Sigmoid colon (tissue), 7 donors: ENCODE data around the gene NFATC1. TPM values are rescaled to one million over a fixed set of nuclear protein-coding genes. Genes with fewer than 3 reads are reported as not detected.
A peak's percentile ranks its signal among the peaks of the same experiment; 100 is the strongest.

Source experiments
- DNase-seq: peaks from one replicate; pipeline ENCODE4 v3.0.0-alpha.2; 2019
- H3K27ac ChIP-seq, 4 donors: fragments of 200-600 bp; sonication (generic); one replicate each; pipeline ENCODE4 v1.5.1; 2016 to 2019; ENCODE audit warnings: mild to moderate bottlenecking in 1 of 4
- H3K27me3 ChIP-seq, 3 donors: fragments of 200-600 bp; sonication (generic); one replicate each; pipeline ENCODE4 v1.5.1; 2019; ENCODE audit warnings: mild to moderate bottlenecking in 1 of 3
- H3K36me3 ChIP-seq, 4 donors: fragments of 200-600 bp; sonication (generic); one replicate each; pipeline ENCODE4 v1.5.1; 2016 to 2019
- H3K4me1 ChIP-seq, 4 donors: fragments of 200-600 bp; sonication (generic); one replicate each; pipeline ENCODE4 v1.5.1; 2017 to 2019
- H3K4me3 ChIP-seq, 4 donors: fragments of 200-600 bp; sonication (generic); one replicate each; pipeline ENCODE4 v1.5.1; 2017 to 2019; ENCODE audit warnings: mild to moderate bottlenecking in 2 of 4, moderate library complexity in 1 of 4
- H3K9me3 ChIP-seq, 4 donors: fragments of 200-600 bp in 3 of 4; sonication (generic) in 3 of 4; one replicate each; pipeline versions ENCODE4 v1.5.1 to v1.6.1; 2013 to 2019
- CTCF ChIP-seq, 4 experiments: fragments of 450-650 bp in 3 of 4; fragments of 200-600 bp in 1 of 4; IDR thresholded peaks; one replicate each; pipeline ENCODE4 v1.5.1; 2016 to 2019; ENCODE audit warnings: antibody characterized with exemption in 4 of 4, mild to moderate bottlenecking in 3 of 4, moderate library complexity in 2 of 4
- EP300 ChIP-seq, 4 donors: sonication (generic); formaldehyde crosslinking; IDR thresholded peaks; one replicate each; pipeline ENCODE4 v1.6.1; 2017; ENCODE audit warnings: antibody characterized with exemption in 4 of 4
- POLR2A ChIP-seq, 2 donors: fragments of 450-650 bp; IDR thresholded peaks; one replicate each; pipeline ENCODE4 v1.6.1; 2016; ENCODE audit warnings: antibody characterized with exemption in 2 of 2, mild to moderate bottlenecking in 2 of 2, moderate library complexity in 2 of 2
- POLR2AphosphoS5 ChIP-seq, 4 donors: sonication (generic); formaldehyde crosslinking; IDR thresholded peaks; one replicate each; pipeline ENCODE4 v1.6.1; 2017; ENCODE audit warnings: antibody characterized with exemption in 4 of 4
- WGBS, 2 donors: extraction: QIAGEN DNeasy Blood & Tissue Kit; methylation state at CpG; one replicate each; pipeline ENCODE4 v1.1.7; 2013; 5-methylcytosine and 5-hydroxymethylcytosine counted together
- intact Hi-C: fragments of 100-400 bp; cut with DNase I; formaldehyde crosslinking; loops from one replicate; pipeline ENCODE4 v1.15.1; 2023
- polyA plus RNA-seq, 3 donors: library from polyadenylated mRNA; stranded (reverse); fragments of 200-250 nt; gene quantifications; one replicate each; pipeline ENCODE4 v1.2.3, GENCODE V29; 2013
- total RNA-seq, 4 donors: library from RNA; depleted of rRNA; stranded (reverse); fragments of >200 nt; gene quantifications; one replicate each; pipeline ENCODE4 v1.1.0, GENCODE V29; 2016
- donor health status: healthy with polysubstance abuse.
- donor health status: Bipolar disorder and iron deficiency.
- donor health status: healthy.

The NFATC1 gene
- total and polyA plus RNA-seq, 7 donors, result 1.6 to 13.8 (median 10.7) TPM

GRCh38 chr18:79510046-79510685, 114.4 kb downstream of the NFATC1 start:
- no peak for TF ChIP-seq CTCF (IDR thresholded peaks at IDR 0.05)
- no peak for TF ChIP-seq POLR2A (IDR thresholded peaks at IDR 0.05)
- no peak for TF ChIP-seq POLR2AphosphoS5 (IDR thresholded peaks at IDR 0.05)
- TF ChIP-seq EP300 (IDR thresholded peaks at IDR 0.05), result no peak
- intact Hi-C loops, result no loop called here
- no peaks in the 10 kb centered on the region for H3K9me3 ChIP-seq
- H3K4me3 ChIP-seq, result no peak overlapping the region
- H3K27ac ChIP-seq, result no peak overlapping the region
- peak; percentile 50 for DNase-seq
- H3K36me3 ChIP-seq, result peaks cover 0 to 19% (median 6%) of the 10 kb centered on the region in 4 donors
- no peaks in the 10 kb centered on the region for H3K27me3 ChIP-seq
- WGBS, 2 donors, result 87 to 97% methylated on average over 20 of the region's 20 CpGs
- peaks cover 0 to 39% (median 32%) of the 10 kb centered on the region in 4 donors for H3K4me1 ChIP-seq

GRCh38 chr18:79510731-79511241, 115.1 kb downstream of the NFATC1 start:
- WGBS, 2 donors, result 96 to 97% methylated on average over 36 of the region's 36 CpGs
- Histone ChIP-seq H3K27ac (no peak overlapping the region), H3K4me3 (no peak overlapping the region), H3K4me1 (peaks cover 0 to 35% (median 29%) of the 10 kb centered on the region in 4 donors), H3K27me3 (no peaks in the 10 kb centered on the region), H3K9me3 (no peaks in the 10 kb centered on the region), H3K36me3 (peaks cover 0 to 19% (median 6%) of the 10 kb centered on the region in 4 donors)
- TF ChIP-seq POLR2AphosphoS5 (IDR thresholded peaks at IDR 0.05) (no peak), CTCF (IDR thresholded peaks at IDR 0.05) (no peak), EP300 (IDR thresholded peaks at IDR 0.05) (no peak), POLR2A (IDR thresholded peaks at IDR 0.05) (no peak)
- peak; percentile 51 for DNase-seq
- intact Hi-C loops, result no loop called here

- intact Hi-C loops, result no loop called here
- H3K4me1 ChIP-seq, result peaks cover 0 to 30% (median 24%) of the 10 kb centered on the region in 4 donors
- TF ChIP-seq EP300 (IDR thresholded peaks at IDR 0.05), result no peak
- TF ChIP-seq CTCF (IDR thresholded peaks at IDR 0.05), result no peak
- no peak for TF ChIP-seq POLR2A (IDR thresholded peaks at IDR 0.05)
- TF ChIP-seq POLR2AphosphoS5 (IDR thresholded peaks at IDR 0.05), result no peak
- H3K27me3 ChIP-seq, result no peaks in the 10 kb centered on the region
- H3K27ac ChIP-seq, result no peak overlapping the region
- 92 to 94% methylated on average over 21 of the region's 21 CpGs for WGBS, 2 donors
- no peaks in the 10 kb centered on the region for H3K9me3 ChIP-seq
- no peak overlapping the region for H3K4me3 ChIP-seq
- peaks cover 0 to 19% (median 6%) of the 10 kb centered on the region in 4 donors for H3K36me3 ChIP-seq
- peak; percentile 41 for DNase-seq
These were observed 115.5 kb downstream of the NFATC1 start for GRCh38 chr18:79511271-79511670.

GRCh38 chr18:79511671-79512301, 116.1 kb downstream of the NFATC1 start:
- H3K4me1 ChIP-seq, result peaks cover 0 to 25% (median 19%) of the 10 kb centered on the region in 4 donors
- H3K27ac ChIP-seq, result no peak overlapping the region
- H3K27me3 ChIP-seq, result no peaks in the 10 kb centered on the region
- H3K36me3 ChIP-seq, result peaks cover 0 to 19% (median 6%) of the 10 kb centered on the region in 4 donors
- 69 to 84% methylated on average over 32 of the region's 32 CpGs for WGBS, 2 donors
- TF ChIP-seq POLR2AphosphoS5 (IDR thresholded peaks at IDR 0.05), result no peak
- no peak for TF ChIP-seq POLR2A (IDR thresholded peaks at IDR 0.05)
- no peak for TF ChIP-seq CTCF (IDR thresholded peaks at IDR 0.05)
- TF ChIP-seq EP300 (IDR thresholded peaks at IDR 0.05), result no peak
- no peak overlapping the region for H3K4me3 ChIP-seq
- H3K9me3 ChIP-seq, result no peaks in the 10 kb centered on the region
- intact Hi-C loops, result no loop called here
- DNase-seq, result peak; percentile 58
